Left ventricle myocardium inferior (tissue), 1 donor: ENCODE results near the gene DSC2. TPM values are rescaled to one million over a fixed set of nuclear protein-coding genes. Genes with fewer than 3 reads are reported as not detected.

Source experiments
- DNase-seq: peaks from one replicate; pipeline ENCODE4 v3.0.0-alpha.2; 2020
- H3K27ac ChIP-seq: fragments of 200-600 bp; replicated peaks from 2 replicates; pipeline ENCODE4 v1.8.0; 2021
- H3K27me3 ChIP-seq: fragments of 200-600 bp; 2 replicates; pipeline ENCODE4 v1.8.0; 2021; ENCODE audit warnings: low read depth
- H3K36me3 ChIP-seq: fragments of 200-600 bp; 2 replicates; pipeline ENCODE4 v1.8.0; 2021
- H3K4me1 ChIP-seq: fragments of 200-600 bp; 2 replicates; pipeline ENCODE4 v1.8.0; 2021
- H3K4me3 ChIP-seq: fragments of 200-600 bp; 2 replicates; pipeline ENCODE4 v1.8.0; 2021; ENCODE audit warnings: mild to moderate bottlenecking, moderate library complexity
- H3K9me3 ChIP-seq: fragments of 200-600 bp; replicated peaks from 2 replicates; pipeline ENCODE4 v1.8.0; 2021
- intact Hi-C: fragments of 100-400 bp; cut with micrococcal nuclease; formaldehyde crosslinking; loops from one replicate; pipeline ENCODE4 v1.11.0; 2022
- total RNA-seq: library from RNA; stranded (reverse); fragmentation: NEBNext Ultra II Directional; extraction: Animal tissue kit (Norgen Biotek cat#: 25700); gene quantifications from one replicate; pipeline ENCODE4 v1.2.1, GENCODE V29; 2021
- TF ChIP-seq, protein P1 (sequence below): fragments of 200-600 bp; IDR thresholded peaks from 2 replicates; pipeline ENCODE4 v1.8.0; 2021; ENCODE audit warnings: antibody characterized with exemption, mild to moderate bottlenecking, borderline replicate concordance
- donor health status: DM: no; HTN: yes; CAD: no; lungs with severe emphysema.

Gene DSC2
- total RNA-seq, 1 donor from 2014 or later: 24.5 TPM

DNA sequence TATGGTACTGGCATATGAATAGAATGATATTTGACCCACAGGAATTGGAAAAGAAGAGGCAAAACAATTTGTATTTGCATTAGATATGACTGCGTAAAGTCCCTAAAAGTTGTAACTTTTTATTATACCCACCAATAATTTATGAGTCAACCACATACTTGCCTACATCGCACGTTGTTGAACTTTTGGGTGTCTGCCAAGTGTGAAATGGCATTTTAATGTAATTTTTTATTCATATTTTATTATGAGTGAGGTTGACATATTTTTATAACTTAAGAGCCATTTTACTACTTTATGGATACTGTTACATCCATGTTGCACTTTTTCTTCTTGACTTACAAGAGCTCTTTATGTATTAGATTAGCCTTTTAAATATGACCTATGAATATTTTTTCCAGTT, 4.6 kb downstream of the DSC2 start:
- TF ChIP-seq, protein P1, sequence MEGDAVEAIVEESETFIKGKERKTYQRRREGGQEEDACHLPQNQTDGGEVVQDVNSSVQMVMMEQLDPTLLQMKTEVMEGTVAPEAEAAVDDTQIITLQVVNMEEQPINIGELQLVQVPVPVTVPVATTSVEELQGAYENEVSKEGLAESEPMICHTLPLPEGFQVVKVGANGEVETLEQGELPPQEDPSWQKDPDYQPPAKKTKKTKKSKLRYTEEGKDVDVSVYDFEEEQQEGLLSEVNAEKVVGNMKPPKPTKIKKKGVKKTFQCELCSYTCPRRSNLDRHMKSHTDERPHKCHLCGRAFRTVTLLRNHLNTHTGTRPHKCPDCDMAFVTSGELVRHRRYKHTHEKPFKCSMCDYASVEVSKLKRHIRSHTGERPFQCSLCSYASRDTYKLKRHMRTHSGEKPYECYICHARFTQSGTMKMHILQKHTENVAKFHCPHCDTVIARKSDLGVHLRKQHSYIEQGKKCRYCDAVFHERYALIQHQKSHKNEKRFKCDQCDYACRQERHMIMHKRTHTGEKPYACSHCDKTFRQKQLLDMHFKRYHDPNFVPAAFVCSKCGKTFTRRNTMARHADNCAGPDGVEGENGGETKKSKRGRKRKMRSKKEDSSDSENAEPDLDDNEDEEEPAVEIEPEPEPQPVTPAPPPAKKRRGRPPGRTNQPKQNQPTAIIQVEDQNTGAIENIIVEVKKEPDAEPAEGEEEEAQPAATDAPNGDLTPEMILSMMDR: no peak

DNA sequence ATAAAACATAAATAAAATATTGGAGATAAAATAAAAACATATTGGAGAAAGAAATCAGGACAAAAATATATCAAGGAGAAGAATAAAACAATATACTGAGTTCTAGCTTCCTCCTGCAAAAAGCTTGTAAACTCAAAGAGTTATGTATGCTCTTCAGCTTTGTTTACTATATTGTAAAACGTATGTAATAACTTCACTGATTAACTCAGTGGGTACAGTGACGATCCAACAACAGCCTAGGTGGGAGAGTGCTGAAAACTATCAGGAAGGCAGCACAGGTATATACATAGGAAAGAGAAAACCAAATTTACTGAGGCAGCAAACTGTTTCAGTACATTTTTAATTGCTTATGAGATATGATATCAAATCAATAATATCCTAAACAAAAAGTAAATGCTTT, 8.3 kb downstream of the DSC2 start:
- intact Hi-C loops: no loop called here
- DNase-seq: no peak

More for the DNA sequence above, 4.6 kb downstream of the DSC2 start:
- no peak for DNase-seq
- peaks cover 11% of the 10 kb centered on the region for H3K27me3 ChIP-seq
- H3K4me1 ChIP-seq: peaks cover 30% of the 10 kb centered on the region
- no peaks in the 10 kb centered on the region for H3K9me3 ChIP-seq
- peaks cover 7% of the 10 kb centered on the region for H3K36me3 ChIP-seq
- intact Hi-C loops: no loop called here
- no peak overlapping the region for H3K4me3 ChIP-seq
- H3K27ac ChIP-seq: no peak overlapping the region

DNA sequence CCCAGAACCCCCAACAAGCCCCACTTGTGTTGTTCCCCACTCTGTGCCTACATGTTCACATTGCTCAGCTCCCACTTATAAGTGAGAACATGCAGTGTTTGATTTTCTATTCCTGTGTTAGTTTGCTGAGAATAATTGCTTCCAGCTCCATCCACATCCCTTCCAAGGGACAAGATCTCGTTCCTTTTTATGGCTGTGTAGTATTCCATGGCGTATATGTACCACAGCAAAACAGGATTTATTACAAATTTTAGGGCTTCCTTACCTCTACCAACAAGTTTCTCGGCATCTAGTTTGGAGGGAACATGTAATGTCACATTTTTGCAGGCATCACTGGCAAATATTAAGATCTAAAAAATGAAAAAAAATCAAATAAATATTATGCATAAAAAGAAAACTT, 8.9 kb downstream of the DSC2 start:
- intact Hi-C loops: no loop called here
- H3K27me3 ChIP-seq: no peaks in the 10 kb centered on the region
- H3K36me3 ChIP-seq: peaks cover 7% of the 10 kb centered on the region
- H3K4me1 ChIP-seq: peaks cover 6% of the 10 kb centered on the region
- no peak for DNase-seq
- no peaks in the 10 kb centered on the region for H3K9me3 ChIP-seq
- no peak overlapping the region for H3K27ac ChIP-seq
- TF ChIP-seq, protein P1: no peak
- no peak overlapping the region for H3K4me3 ChIP-seq

More for the DNA sequence above, 8.3 kb downstream of the DSC2 start:
- Histone ChIP-seq H3K27ac (no peak overlapping the region), H3K4me3 (no peak overlapping the region), H3K27me3 (no peaks in the 10 kb centered on the region), H3K4me1 (peaks cover 6% of the 10 kb centered on the region), H3K9me3 (no peaks in the 10 kb centered on the region), H3K36me3 (peaks cover 7% of the 10 kb centered on the region)
- TF ChIP-seq, protein P1: no peak

DNA sequence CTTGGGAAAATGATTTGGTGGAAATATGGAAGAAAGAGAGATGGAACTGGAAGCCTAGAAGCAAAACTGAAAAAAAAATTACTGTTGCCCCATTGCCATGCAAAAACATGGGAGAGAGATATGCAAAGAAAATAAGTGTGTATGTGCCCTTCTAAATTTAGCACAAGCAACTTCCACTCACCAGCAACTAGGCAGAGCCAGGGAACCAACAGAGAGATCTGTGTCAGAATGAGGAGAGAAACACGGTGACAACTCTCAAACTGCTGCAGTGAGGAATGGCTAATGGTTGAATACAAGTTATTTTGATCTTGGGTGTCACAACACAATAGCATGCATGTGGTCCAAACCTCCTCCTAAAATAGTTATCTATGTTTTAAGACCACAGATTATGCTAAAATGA, 10.9 kb downstream of the DSC2 start:
- H3K36me3 ChIP-seq: peaks cover 20% of the 10 kb centered on the region
- peaks cover 6% of the 10 kb centered on the region for H3K4me1 ChIP-seq
- H3K9me3 ChIP-seq: no peaks in the 10 kb centered on the region
- H3K27ac ChIP-seq: peak overlapping the region; percentile 70
- no peak for DNase-seq
- no peaks in the 10 kb centered on the region for H3K27me3 ChIP-seq
- intact Hi-C loops: no loop called here
- H3K4me3 ChIP-seq: peak overlapping the region; percentile 37
- TF ChIP-seq, protein P1: no peak

DNA sequence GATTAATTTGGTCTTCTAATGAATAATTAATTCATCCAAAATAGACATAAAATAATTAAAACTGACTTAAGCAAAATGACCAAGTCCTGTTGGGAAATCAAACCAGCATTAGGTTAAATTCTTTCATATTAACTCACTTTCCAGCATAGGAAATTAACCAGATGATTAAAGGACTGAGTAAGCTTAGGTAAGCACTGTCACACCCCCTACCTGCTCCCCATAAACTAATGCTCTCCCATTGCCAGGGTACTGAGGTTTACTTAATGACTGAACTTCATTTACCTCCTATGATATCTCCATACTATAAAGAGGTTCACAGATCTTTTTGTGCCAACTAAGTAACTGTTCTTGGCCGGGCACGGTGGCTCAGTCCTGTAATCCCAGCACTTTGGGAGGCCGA, 13.7 kb downstream of the DSC2 start:
- peaks cover 26% of the 10 kb centered on the region for H3K36me3 ChIP-seq
- no peaks in the 10 kb centered on the region for H3K27me3 ChIP-seq
- intact Hi-C loops: no loop called here
- TF ChIP-seq, protein P1: no peak
- H3K4me1 ChIP-seq: peaks cover 6% of the 10 kb centered on the region
- no peak overlapping the region for H3K27ac ChIP-seq
- no peak overlapping the region for H3K4me3 ChIP-seq
- no peaks in the 10 kb centered on the region for H3K9me3 ChIP-seq
- no peak for DNase-seq
